Measurements from ENCODE around the gene HGD.
"Not testable (repeated sequence)": the region's sequence is repeated elsewhere in the genome, so short reads cannot be mapped to it uniquely, and the experiment has no call there.

DNA sequence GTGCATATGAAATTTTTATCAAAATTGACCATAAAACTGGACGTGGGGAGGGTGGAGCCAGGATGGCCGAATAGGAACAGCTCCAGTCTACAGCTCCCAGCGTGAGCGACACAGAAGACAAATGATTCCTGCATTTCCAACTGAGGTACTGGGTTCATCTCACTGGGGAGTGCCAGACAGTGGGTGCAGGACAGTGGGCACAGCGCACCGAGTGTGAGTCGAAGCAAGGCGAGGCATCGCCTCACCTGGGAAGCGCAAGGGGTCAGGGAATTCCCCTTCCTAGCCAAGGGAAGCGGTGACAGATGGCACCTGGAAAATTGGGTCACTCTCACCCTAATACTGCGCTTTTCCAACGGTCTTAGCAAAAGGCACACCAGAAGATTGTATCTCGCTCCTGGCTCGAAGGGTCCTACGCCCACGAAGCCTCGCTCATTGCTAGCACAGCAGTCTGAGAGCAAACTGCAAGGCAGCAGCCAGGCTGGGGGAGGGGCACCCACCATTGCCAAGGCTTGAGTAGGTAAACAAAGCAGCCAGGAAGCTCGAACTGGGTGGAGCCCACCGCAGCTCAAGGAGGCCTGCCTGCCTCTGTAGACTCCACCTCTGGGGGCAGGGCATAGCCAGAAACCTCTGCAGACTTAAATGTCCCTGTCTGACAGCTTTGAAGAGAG lies 37.3 kb upstream of the HGD start:
- TF ChIP-seq, protein P1, sequence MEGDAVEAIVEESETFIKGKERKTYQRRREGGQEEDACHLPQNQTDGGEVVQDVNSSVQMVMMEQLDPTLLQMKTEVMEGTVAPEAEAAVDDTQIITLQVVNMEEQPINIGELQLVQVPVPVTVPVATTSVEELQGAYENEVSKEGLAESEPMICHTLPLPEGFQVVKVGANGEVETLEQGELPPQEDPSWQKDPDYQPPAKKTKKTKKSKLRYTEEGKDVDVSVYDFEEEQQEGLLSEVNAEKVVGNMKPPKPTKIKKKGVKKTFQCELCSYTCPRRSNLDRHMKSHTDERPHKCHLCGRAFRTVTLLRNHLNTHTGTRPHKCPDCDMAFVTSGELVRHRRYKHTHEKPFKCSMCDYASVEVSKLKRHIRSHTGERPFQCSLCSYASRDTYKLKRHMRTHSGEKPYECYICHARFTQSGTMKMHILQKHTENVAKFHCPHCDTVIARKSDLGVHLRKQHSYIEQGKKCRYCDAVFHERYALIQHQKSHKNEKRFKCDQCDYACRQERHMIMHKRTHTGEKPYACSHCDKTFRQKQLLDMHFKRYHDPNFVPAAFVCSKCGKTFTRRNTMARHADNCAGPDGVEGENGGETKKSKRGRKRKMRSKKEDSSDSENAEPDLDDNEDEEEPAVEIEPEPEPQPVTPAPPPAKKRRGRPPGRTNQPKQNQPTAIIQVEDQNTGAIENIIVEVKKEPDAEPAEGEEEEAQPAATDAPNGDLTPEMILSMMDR (IDR thresholded peaks at IDR 0.05): not testable (repeated sequence)
- TF ChIP-seq YY1 (IDR thresholded peaks at IDR 0.05; ENCODE audit: low read depth); TAF1 (IDR thresholded peaks at IDR 0.05; ENCODE audit: borderline replicate concordance, low read depth, low read length): not testable (repeated sequence)

Measured in SK-N-SH (cell line).